ENCODE data around the gene RET. TPM values are rescaled to one million over a fixed set of nuclear protein-coding genes. Genes with fewer than 3 reads are reported as not detected.
"Not testable (repeated sequence)": the region's sequence is repeated elsewhere in the genome, so short reads cannot be mapped to it uniquely, and the experiment has no call there.

Gene RET
- total RNA-seq, 1 experiment from 2014 or later = not detected

DNA sequence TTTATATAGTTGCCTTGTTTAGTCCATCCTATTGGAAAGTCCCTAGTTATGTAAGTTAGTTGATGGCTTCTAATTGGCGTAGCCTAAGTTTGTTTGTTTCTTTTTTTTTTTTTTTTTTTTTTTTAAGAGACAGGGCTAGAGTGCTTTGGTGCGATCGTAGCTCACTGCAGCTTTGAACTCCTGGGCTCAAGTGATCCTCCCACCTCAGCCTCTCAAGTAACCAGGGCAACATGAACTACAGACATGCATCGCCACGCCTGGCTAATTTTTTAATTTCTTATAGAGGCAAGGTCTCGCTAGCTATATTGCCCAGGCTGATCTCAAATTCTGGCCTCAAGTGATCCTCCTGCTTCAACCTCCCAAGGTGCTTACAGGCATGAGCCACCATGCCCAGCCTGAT is 68.4 kb downstream of the RET start:
- Mint-ChIP-seq H3K27ac (ENCODE audit: unreplicated experiment) (no peak overlapping the region), H3K9me3 (ENCODE audit: unreplicated experiment) (no peaks in the 10 kb centered on the region), H3K27me3 (ENCODE audit: insufficient read depth, unreplicated experiment) (no peaks in the 10 kb centered on the region), H3K4me3 (ENCODE audit: unreplicated experiment) (no peak overlapping the region), H3K4me1 (ENCODE audit: low read depth, unreplicated experiment) (no peaks in the 10 kb centered on the region), H3K36me3 (ENCODE audit: insufficient read depth, unreplicated experiment) (no peaks in the 10 kb centered on the region)
- intact Hi-C loops (cut with micrococcal nuclease; ENCODE audit: unreplicated experiment) = no loop called here
- H3K4me3 ChIP-seq (ENCODE audit: low read depth, low read length) = no peak overlapping the region
- H3K36me3 ChIP-seq (ENCODE audit: control insufficient read depth, insufficient read depth, low read length) = no peaks in the 10 kb centered on the region
- ChIA-PET CTCF (interaction anchor here (1.0 kb wide), 1 partner anchor 16 kb away, joined by 8 read pairs; no protein-coding TSS in a partner anchor), POLR2A (no interaction called here)
- no TSS peak for BruUV-seq (replicated peaks)
- TF ChIP-seq, protein P1, sequence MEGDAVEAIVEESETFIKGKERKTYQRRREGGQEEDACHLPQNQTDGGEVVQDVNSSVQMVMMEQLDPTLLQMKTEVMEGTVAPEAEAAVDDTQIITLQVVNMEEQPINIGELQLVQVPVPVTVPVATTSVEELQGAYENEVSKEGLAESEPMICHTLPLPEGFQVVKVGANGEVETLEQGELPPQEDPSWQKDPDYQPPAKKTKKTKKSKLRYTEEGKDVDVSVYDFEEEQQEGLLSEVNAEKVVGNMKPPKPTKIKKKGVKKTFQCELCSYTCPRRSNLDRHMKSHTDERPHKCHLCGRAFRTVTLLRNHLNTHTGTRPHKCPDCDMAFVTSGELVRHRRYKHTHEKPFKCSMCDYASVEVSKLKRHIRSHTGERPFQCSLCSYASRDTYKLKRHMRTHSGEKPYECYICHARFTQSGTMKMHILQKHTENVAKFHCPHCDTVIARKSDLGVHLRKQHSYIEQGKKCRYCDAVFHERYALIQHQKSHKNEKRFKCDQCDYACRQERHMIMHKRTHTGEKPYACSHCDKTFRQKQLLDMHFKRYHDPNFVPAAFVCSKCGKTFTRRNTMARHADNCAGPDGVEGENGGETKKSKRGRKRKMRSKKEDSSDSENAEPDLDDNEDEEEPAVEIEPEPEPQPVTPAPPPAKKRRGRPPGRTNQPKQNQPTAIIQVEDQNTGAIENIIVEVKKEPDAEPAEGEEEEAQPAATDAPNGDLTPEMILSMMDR (IDR thresholded peaks at IDR 0.05; ENCODE audit: insufficient read depth in 1 of 2, low read depth in 1 of 2, low read length in 1 of 2, severe bottlenecking in 1 of 2, unreplicated experiment in 1 of 2) = no peak
- peaks cover 8% of the 10 kb centered on the region; the same call in 1 of the 2 replicates for H3K9me3 ChIP-seq
- no peaks in the 10 kb centered on the region for H3K27me3 ChIP-seq (replicated peaks; ENCODE audit: control insufficient read depth, insufficient read depth, low read length)
- no peak for DNase-seq
- no peaks in the 10 kb centered on the region for H3K4me1 ChIP-seq

DNA sequence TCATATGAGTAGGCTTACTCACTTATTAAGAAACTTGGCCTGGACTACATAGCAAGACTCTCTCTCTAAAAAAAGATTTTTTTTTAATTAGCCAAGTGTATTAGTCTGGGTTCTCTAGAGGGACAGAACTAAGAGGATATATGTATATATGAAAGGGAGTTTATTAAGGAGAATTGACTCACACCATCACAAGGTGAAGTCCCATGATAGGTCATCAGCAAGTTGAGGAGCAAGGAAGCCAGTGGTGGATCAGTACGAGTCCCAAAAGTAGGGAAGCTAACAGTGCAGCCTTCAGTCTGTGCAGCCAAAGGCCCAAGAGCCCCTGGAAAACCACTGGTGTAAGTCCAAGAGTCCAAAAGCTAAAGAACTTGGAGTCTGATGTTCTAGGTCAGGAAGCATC is 69.1 kb downstream of the RET start:
- H3K36me3 ChIP-seq (ENCODE audit: control insufficient read depth, insufficient read depth, low read length); H3K27me3 Mint-ChIP-seq (ENCODE audit: insufficient read depth, unreplicated experiment); POLR2A ChIA-PET; H3K27ac Mint-ChIP-seq (ENCODE audit: unreplicated experiment); intact Hi-C loops (cut with micrococcal nuclease; ENCODE audit: unreplicated experiment); H3K4me3 ChIP-seq (ENCODE audit: low read depth, low read length); BruUV-seq (replicated peaks); H3K27me3 ChIP-seq (replicated peaks; ENCODE audit: control insufficient read depth, insufficient read depth, low read length); H3K4me3 Mint-ChIP-seq (ENCODE audit: unreplicated experiment); H3K4me1 Mint-ChIP-seq (ENCODE audit: low read depth, unreplicated experiment); H3K4me1 ChIP-seq; H3K36me3 Mint-ChIP-seq (ENCODE audit: insufficient read depth, unreplicated experiment); H3K9me3 Mint-ChIP-seq (ENCODE audit: unreplicated experiment); DNase-seq: not testable (repeated sequence)
- CTCF ChIA-PET = interaction anchor here (1.0 kb wide), 1 partner anchor 15 kb away, joined by 8 read pairs; no protein-coding TSS in a partner anchor
- H3K9me3 ChIP-seq = peaks cover 13% of the 10 kb centered on the region; the same call in 1 of the 2 replicates

DNA sequence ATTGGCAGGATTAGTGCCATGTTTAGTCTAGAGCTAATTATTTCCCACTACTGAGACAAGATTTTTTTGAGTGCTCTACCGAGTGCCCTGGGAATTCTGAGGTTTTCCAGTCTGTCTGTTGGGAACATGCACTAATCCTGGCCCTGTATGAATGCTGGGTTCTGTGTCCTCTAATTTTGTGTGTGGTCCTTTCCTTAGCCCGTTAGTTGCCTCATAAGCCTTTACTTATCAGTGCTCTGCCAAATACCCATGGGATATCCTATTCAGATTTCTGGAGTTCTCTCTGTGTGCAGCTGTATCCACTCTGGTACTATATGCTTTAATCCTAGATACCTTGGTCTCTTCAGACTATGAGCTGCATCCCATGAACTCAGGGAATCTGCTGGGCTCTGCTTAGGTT is 74.5 kb downstream of the RET start:
- ChIA-PET CTCF (no interaction called here), POLR2A (no interaction called here)
- no peaks in the 10 kb centered on the region for H3K36me3 Mint-ChIP-seq (ENCODE audit: insufficient read depth, unreplicated experiment)
- TF ChIP-seq, protein P1 (IDR thresholded peaks at IDR 0.05; ENCODE audit: insufficient read depth in 1 of 2, low read depth in 1 of 2, low read length in 1 of 2, severe bottlenecking in 1 of 2, unreplicated experiment in 1 of 2) = no peak
- no peaks in the 10 kb centered on the region for H3K36me3 ChIP-seq (ENCODE audit: control insufficient read depth, insufficient read depth, low read length)
- H3K4me1 ChIP-seq = no peaks in the 10 kb centered on the region
- H3K4me3 Mint-ChIP-seq (ENCODE audit: unreplicated experiment) = no peak overlapping the region
- intact Hi-C loops (cut with micrococcal nuclease; ENCODE audit: unreplicated experiment) = no loop called here
- no peak overlapping the region for H3K4me3 ChIP-seq (ENCODE audit: low read depth, low read length)
- H3K9me3 ChIP-seq = peaks cover 13% of the 10 kb centered on the region; the same call in 1 of the 2 replicates
- no TSS peak for BruUV-seq (replicated peaks)
- H3K27me3 ChIP-seq (replicated peaks; ENCODE audit: control insufficient read depth, insufficient read depth, low read length) = no peaks in the 10 kb centered on the region
- no peaks in the 10 kb centered on the region for H3K4me1 Mint-ChIP-seq (ENCODE audit: low read depth, unreplicated experiment)
- no peak overlapping the region for H3K27ac Mint-ChIP-seq (ENCODE audit: unreplicated experiment)
- H3K27me3 Mint-ChIP-seq (ENCODE audit: insufficient read depth, unreplicated experiment) = no peaks in the 10 kb centered on the region
- DNase-seq = no peak
- no peaks in the 10 kb centered on the region for H3K9me3 Mint-ChIP-seq (ENCODE audit: unreplicated experiment)

DNA sequence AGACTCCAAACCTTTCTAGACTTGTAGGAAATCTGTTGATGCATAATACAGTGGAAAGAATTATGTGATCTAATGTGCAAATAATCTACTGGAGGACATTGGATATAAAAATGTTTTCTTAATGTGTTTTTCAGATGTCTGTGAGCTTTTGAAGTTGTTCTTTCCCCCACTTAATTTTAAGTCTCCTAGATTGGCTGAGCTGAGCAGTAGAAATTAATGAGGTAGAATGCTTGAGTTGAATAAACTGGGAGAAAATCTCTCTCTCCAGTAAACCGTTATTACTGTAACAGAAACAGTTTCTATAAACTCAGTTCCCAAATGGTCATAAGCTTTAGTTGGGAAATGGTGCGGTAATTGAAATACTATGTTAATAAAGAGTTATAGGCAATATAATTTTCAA is 77.0 kb downstream of the RET start:
- H3K27me3 ChIP-seq (replicated peaks; ENCODE audit: control insufficient read depth, insufficient read depth, low read length) = no peaks in the 10 kb centered on the region
- Mint-ChIP-seq H3K36me3 (ENCODE audit: insufficient read depth, unreplicated experiment) (no peaks in the 10 kb centered on the region), H3K4me3 (ENCODE audit: unreplicated experiment) (no peak overlapping the region), H3K4me1 (ENCODE audit: low read depth, unreplicated experiment) (no peaks in the 10 kb centered on the region), H3K27ac (ENCODE audit: unreplicated experiment) (no peak overlapping the region), H3K27me3 (ENCODE audit: insufficient read depth, unreplicated experiment) (no peaks in the 10 kb centered on the region), H3K9me3 (ENCODE audit: unreplicated experiment) (no peaks in the 10 kb centered on the region)
- CTCF ChIA-PET = no interaction called here
- no peaks in the 10 kb centered on the region for H3K36me3 ChIP-seq (ENCODE audit: control insufficient read depth, insufficient read depth, low read length)
- peaks cover 4% of the 10 kb centered on the region; the same call in 1 of the 2 replicates for H3K4me1 ChIP-seq
- no TSS peak for BruUV-seq (replicated peaks)
- intact Hi-C loops (cut with micrococcal nuclease; ENCODE audit: unreplicated experiment) = no loop called here
- POLR2A ChIA-PET = no interaction called here
- no peak overlapping the region for H3K4me3 ChIP-seq (ENCODE audit: low read depth, low read length)
- 0 out of 2 replicates have a peak, but pooled peaks cover 8% of the 10 kb centered on the region for H3K9me3 ChIP-seq
- DNase-seq = no peak
- TF ChIP-seq, protein P1 (IDR thresholded peaks at IDR 0.05; ENCODE audit: insufficient read depth in 1 of 2, low read depth in 1 of 2, low read length in 1 of 2, severe bottlenecking in 1 of 2, unreplicated experiment in 1 of 2) = no peak
